Bronchial epithelial cell (primary cell): ENCODE measurements around the gene HSH2D. TPM values are rescaled to one million over a fixed set of nuclear protein-coding genes. Genes with fewer than 3 reads are reported as not detected.

Experiments
- DNase-seq: peaks from one replicate; pipeline ENCODE4 v3.0.0-alpha.2; 2010; ENCODE audit warnings: low read depth
- FAIRE-seq: peaks from 2 replicates; lab custom pipeline; 2011; peaks lifted over from hg19 to GRCh38; lab: Jason Lieb, UNC
- H3K27me3 ChIP-seq: 2 replicates; pipeline ENCODE4 v1.5.1; 2011; ENCODE audit warnings: low read length; ENCODE audit not compliant: control insufficient read depth, insufficient read depth
- H3K36me3 ChIP-seq: 2 replicates; pipeline ENCODE4 v1.5.1; 2011; ENCODE audit warnings: low read length; ENCODE audit not compliant: control insufficient read depth, insufficient read depth
- H3K4me3 ChIP-seq: 2 replicates; pipeline ENCODE4 v1.5.1; 2011; ENCODE audit warnings: mild to moderate bottlenecking, low read depth, low read length, control low read depth
- CTCF ChIP-seq: IDR thresholded peaks from 2 replicates; pipeline ENCODE4 v1.5.1; 2011; ENCODE audit warnings: mild to moderate bottlenecking, moderate library complexity, low read length, control low read depth, inconsistent platforms; ENCODE audit not compliant: insufficient read depth, severe bottlenecking
- total RNA-seq: library from RNA; depleted of rRNA; stranded (reverse); fragments of >200 nt; gene quantifications from 2 replicates; pipeline ENCODE4 v1.2.1, GENCODE V29; 2014

Gene HSH2D
- total RNA-seq, 1 donor from 2014 or later, result 0.26 TPM

DNA sequence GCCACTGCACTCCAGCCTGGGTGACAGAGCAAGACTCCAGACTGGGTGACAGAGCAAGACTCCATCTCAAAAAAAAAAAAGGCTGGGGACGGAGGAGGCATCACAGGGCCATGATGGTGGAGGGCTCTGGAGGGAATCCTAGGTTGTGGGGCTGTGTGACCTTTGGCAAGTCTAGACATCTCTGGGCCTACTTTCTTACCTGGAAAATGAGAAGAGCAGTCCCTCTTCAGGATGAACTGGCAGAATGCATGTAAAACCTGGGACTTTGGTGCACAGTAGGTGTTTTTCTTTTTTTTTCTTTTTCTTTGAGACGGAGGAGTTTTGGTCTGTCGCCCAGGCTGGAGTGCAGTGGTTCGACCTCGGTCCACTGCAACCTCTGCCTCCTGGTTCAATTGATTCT lies 16.2 kb downstream of the HSH2D start:
- TF ChIP-seq CTCF, result no peak
- FAIRE-seq (no peak), DNase-seq (no peak)
- no peak overlapping the region for H3K4me3 ChIP-seq
- no peaks in the 10 kb centered on the region for H3K36me3 ChIP-seq
- H3K27me3 ChIP-seq, result no peaks in the 10 kb centered on the region

DNA sequence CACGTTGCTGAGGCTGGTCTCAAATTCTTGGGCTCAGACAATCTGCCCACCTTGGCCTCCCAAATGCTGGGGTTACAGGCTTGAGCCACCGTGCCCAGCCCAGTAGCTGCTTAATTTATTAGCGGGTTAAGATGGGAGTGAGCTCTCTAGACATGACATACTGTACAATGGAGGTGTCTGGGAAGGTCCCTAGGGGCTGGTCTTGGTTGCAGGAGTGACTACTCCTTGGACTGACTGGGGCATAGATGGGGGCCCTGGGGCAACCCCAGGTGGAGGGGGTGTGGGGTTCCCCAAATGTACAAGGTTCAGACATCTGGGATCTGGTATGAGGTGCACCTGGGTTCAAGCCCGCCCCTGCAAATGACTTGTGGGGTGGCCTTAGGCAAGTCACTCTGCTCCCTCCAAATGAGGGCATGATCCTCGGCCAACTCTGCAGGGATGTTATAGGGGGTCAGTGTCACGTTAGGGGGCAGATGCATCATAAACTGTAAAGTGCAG lies 17.0 kb downstream of the HSH2D start:
- H3K27me3 ChIP-seq, result no peaks in the 10 kb centered on the region
- FAIRE-seq, result no peak

DNA sequence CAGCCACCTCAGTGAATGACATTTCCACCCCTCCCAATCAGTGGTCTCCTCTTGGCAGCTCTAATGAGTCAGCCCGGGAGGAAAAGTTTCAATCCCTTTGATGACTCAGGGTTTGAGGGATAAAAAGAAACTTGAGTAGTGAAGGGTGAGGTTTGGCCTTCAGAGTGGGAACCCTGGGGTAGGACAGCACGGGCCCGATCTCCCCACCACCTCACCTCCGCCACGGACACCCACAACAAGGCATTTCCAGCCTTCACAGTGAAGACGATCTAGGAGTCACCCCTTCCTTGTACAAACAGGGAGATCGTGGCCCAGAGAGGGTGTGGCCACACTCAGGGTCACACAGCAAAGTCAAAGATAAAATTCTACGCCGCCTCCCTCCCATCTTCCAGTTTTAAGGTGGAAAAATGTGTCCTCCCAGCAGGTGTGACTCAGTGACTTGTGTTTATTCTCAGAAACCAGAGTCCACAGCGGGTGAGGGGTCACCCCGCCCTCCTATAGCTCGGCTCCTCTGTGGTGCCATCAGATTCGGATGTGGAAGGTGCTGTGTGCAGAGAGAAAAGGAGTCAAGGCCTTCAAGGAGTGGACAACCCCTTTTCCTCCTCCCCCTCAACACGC lies 17.6 kb downstream of the HSH2D start:
- FAIRE-seq, result no peak
- Histone ChIP-seq H3K4me3 (no peak overlapping the region), H3K36me3 (no peaks in the 10 kb centered on the region), H3K27me3 (no peaks in the 10 kb centered on the region)
- TF ChIP-seq CTCF, result no peak
- DNase-seq, result peak; percentile 94

More for the DNA sequence above, 17.0 kb downstream of the HSH2D start:
- TF ChIP-seq CTCF, result no peak
- DNase-seq, result no peak
- Histone ChIP-seq H3K36me3 (no peaks in the 10 kb centered on the region), H3K4me3 (no peak overlapping the region)

DNA sequence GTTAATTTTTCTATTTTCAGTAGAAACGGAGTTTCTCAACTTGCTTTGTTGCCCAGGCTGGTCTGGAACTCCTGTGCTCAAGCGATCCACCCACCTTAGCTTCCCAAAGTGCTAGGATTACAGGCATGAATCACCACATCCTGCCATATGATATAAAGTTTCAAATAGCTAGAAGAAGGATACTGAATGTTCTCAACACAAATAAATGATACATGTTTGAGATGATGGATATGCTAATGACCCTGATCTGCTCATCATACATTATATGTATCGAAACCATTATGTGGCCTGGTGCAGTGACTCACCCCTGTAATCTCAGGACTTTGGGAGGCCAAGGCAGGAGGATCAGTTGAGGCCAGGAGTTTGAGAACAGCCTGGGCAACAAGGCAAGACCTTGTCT lies 18.4 kb downstream of the HSH2D start:
- no peak for TF ChIP-seq CTCF
- no peak overlapping the region for H3K4me3 ChIP-seq
- peak; percentile 23 for FAIRE-seq
- no peaks in the 10 kb centered on the region for H3K27me3 ChIP-seq
- H3K36me3 ChIP-seq, result no peaks in the 10 kb centered on the region
- peak; percentile 97 for DNase-seq

GRCh38 chr19:16164222-16164890 lies 20.9 kb downstream of the HSH2D start:
- FAIRE-seq, result no peak
- no peak for TF ChIP-seq CTCF
- no peaks in the 10 kb centered on the region for H3K36me3 ChIP-seq
- DNase-seq, result no peak
- no peaks in the 10 kb centered on the region for H3K27me3 ChIP-seq
- H3K4me3 ChIP-seq, result no peak overlapping the region
